ENCODE data around the gene SYNGR2. TPM values are rescaled to one million over a fixed set of nuclear protein-coding genes. Genes with fewer than 3 reads are reported as not detected.

The SYNGR2 gene
- total RNA-seq, 1 experiment from 2014 or later = 286 TPM

GRCh38 chr17:78182504-78182903, 14.1 kb downstream of the SYNGR2 start:
- in situ Hi-C loops (cut with HindIII; ENCODE audit: low pct_unique_long_range_greater_than_20kb, low sequenced_read_pairs) = no loop called here
- DNase-seq (ENCODE audit: low read depth) = no peak

- no peak for DNase-seq (ENCODE audit: low read depth)
Measured at GRCh38 chr17:78183916-78184315, 15.5 kb downstream of the SYNGR2 start.

GRCh38 chr17:78184351-78184750, 16.0 kb downstream of the SYNGR2 start:
- in situ Hi-C loops (cut with HindIII; ENCODE audit: low pct_unique_long_range_greater_than_20kb, low sequenced_read_pairs) = no loop called here
- no peak for DNase-seq (ENCODE audit: low read depth)

More at GRCh38 chr17:78183916-78184315, 15.5 kb downstream of the SYNGR2 start:
- in situ Hi-C loops (cut with HindIII; ENCODE audit: low pct_unique_long_range_greater_than_20kb, low sequenced_read_pairs) = no loop called here

GRCh38 chr17:78184868-78185267, 16.5 kb downstream of the SYNGR2 start:
- in situ Hi-C loops (cut with HindIII; ENCODE audit: low pct_unique_long_range_greater_than_20kb, low sequenced_read_pairs) = no loop called here
- peak; percentile 75 for DNase-seq (ENCODE audit: low read depth)

- DNase-seq (ENCODE audit: low read depth) = peak; percentile 75
- in situ Hi-C loops (cut with HindIII; ENCODE audit: low pct_unique_long_range_greater_than_20kb, low sequenced_read_pairs) = no loop called here
Measured at GRCh38 chr17:78185981-78186691, 17.8 kb downstream of the SYNGR2 start.

- in situ Hi-C loops (cut with HindIII; ENCODE audit: low pct_unique_long_range_greater_than_20kb, low sequenced_read_pairs) = no loop called here
- DNase-seq (ENCODE audit: low read depth) = peak; percentile 100
Measured at GRCh38 chr17:78186692-78187595, 18.6 kb downstream of the SYNGR2 start, which contains the start of the genes AFMID and TK1. Gene AFMID, plus strand, starts transcription at chr17:78187362. Its CDS starts 9 bp downstream, at chr17:78187371. Gene TK1, minus strand, starts transcription at chr17:78187052. Its CDS starts 58 bp downstream, at chr17:78186994.

- DNase-seq (ENCODE audit: low read depth) = no peak
- in situ Hi-C loops (cut with HindIII; ENCODE audit: low pct_unique_long_range_greater_than_20kb, low sequenced_read_pairs) = no loop called here
Measured at GRCh38 chr17:78196716-78197115, 28.3 kb downstream of the SYNGR2 start.

- DNase-seq (ENCODE audit: low read depth) = no peak
- in situ Hi-C loops (cut with HindIII; ENCODE audit: low pct_unique_long_range_greater_than_20kb, low sequenced_read_pairs) = no loop called here
Measured at GRCh38 chr17:78197147-78197832, 28.9 kb downstream of the SYNGR2 start.

GRCh38 chr17:78200451-78200850, 32.1 kb downstream of the SYNGR2 start:
- DNase-seq (ENCODE audit: low read depth) = no peak

GRCh38 chr17:78202666-78203065, 34.3 kb downstream of the SYNGR2 start:
- no peak for DNase-seq (ENCODE audit: low read depth)

More at GRCh38 chr17:78200451-78200850, 32.1 kb downstream of the SYNGR2 start:
- in situ Hi-C loops (cut with HindIII; ENCODE audit: low pct_unique_long_range_greater_than_20kb, low sequenced_read_pairs) = no loop called here

GRCh38 chr17:78204387-78205123, 36.2 kb downstream of the SYNGR2 start:
- DNase-seq (ENCODE audit: low read depth) = no peak
- in situ Hi-C loops (cut with HindIII; ENCODE audit: low pct_unique_long_range_greater_than_20kb, low sequenced_read_pairs) = no loop called here

More at GRCh38 chr17:78202666-78203065, 34.3 kb downstream of the SYNGR2 start:
- in situ Hi-C loops (cut with HindIII; ENCODE audit: low pct_unique_long_range_greater_than_20kb, low sequenced_read_pairs) = no loop called here

GRCh38 chr17:78205124-78205775, 36.9 kb downstream of the SYNGR2 start:
- in situ Hi-C loops (cut with HindIII; ENCODE audit: low pct_unique_long_range_greater_than_20kb, low sequenced_read_pairs) = no loop called here
- DNase-seq (ENCODE audit: low read depth) = no peak

- in situ Hi-C loops (cut with HindIII; ENCODE audit: low pct_unique_long_range_greater_than_20kb, low sequenced_read_pairs) = no loop called here
- DNase-seq (ENCODE audit: low read depth) = no peak
Measured at GRCh38 chr17:78206298-78206697, 37.9 kb downstream of the SYNGR2 start.

- in situ Hi-C loops (cut with HindIII; ENCODE audit: low pct_unique_long_range_greater_than_20kb, low sequenced_read_pairs) = no loop called here
- no peak for DNase-seq (ENCODE audit: low read depth)
Measured at GRCh38 chr17:78208486-78208885, 40.1 kb downstream of the SYNGR2 start.

- DNase-seq (ENCODE audit: low read depth) = no peak
Measured at GRCh38 chr17:78210111-78210510, 41.7 kb downstream of the SYNGR2 start.

GRCh38 chr17:78211032-78211431, 42.7 kb downstream of the SYNGR2 start:
- in situ Hi-C loops (cut with HindIII; ENCODE audit: low pct_unique_long_range_greater_than_20kb, low sequenced_read_pairs) = no loop called here
- no peak for DNase-seq (ENCODE audit: low read depth)

More at GRCh38 chr17:78210111-78210510, 41.7 kb downstream of the SYNGR2 start:
- in situ Hi-C loops (cut with HindIII; ENCODE audit: low pct_unique_long_range_greater_than_20kb, low sequenced_read_pairs) = no loop called here

- peak; percentile 81 for DNase-seq (ENCODE audit: low read depth)
- in situ Hi-C loops (cut with HindIII; ENCODE audit: low pct_unique_long_range_greater_than_20kb, low sequenced_read_pairs) = no loop called here
Measured at GRCh38 chr17:78214016-78214705, 45.8 kb downstream of the SYNGR2 start, which contains the start of gene BIRC5. Gene BIRC5, plus strand, starts transcription at chr17:78214253. Its CDS starts 64 bp downstream, at chr17:78214317.
